ENCODE data around the gene CRTAC1.

CRTAC1 gene

GRCh38 chr10:97827702-97828291, 202.6 kb downstream of the CRTAC1 start:
- DNase-seq = no peak

GRCh38 chr10:97826892-97827291, 203.5 kb downstream of the CRTAC1 start:
- no peak for DNase-seq

GRCh38 chr10:97825020-97825760, 205.2 kb downstream of the CRTAC1 start:
- DNase-seq = no peak

- no peak for DNase-seq
Observed at GRCh38 chr10:97823734-97824133, 206.7 kb downstream of the CRTAC1 start.

- DNase-seq = no peak
Observed at GRCh38 chr10:97822261-97822687, 208.1 kb downstream of the CRTAC1 start.

- no peak for DNase-seq
Observed at GRCh38 chr10:97821308-97822038, 208.9 kb downstream of the CRTAC1 start.

- DNase-seq = no peak
Observed at GRCh38 chr10:97820096-97820704, 210.2 kb downstream of the CRTAC1 start.

GRCh38 chr10:97818572-97818971, 211.8 kb downstream of the CRTAC1 start:
- no peak for DNase-seq

GRCh38 chr10:97816609-97817008, 213.8 kb downstream of the CRTAC1 start:
- no peak for DNase-seq

Measured in NCI-H524 treated with DMSO at 0.1 percent for 48 hours (cell line).